ENCODE measurements around the gene TCEA3.

The TCEA3 gene

GRCh38 chr1:23420778-23421177 is 3.8 kb downstream of the TCEA3 start:
- DNase-seq = no peak

- no peak for DNase-seq
These were observed 5.4 kb downstream of the TCEA3 start for GRCh38 chr1:23419180-23419579.

GRCh38 chr1:23417570-23417969 is 7.0 kb downstream of the TCEA3 start:
- DNase-seq = peak; percentile 91

- no peak for DNase-seq
These were observed 7.6 kb downstream of the TCEA3 start for GRCh38 chr1:23416964-23417363.

- no peak for DNase-seq
These were observed 15.7 kb downstream of the TCEA3 start for GRCh38 chr1:23408797-23409290.

GRCh38 chr1:23407016-23407630 is 17.4 kb downstream of the TCEA3 start:
- peak; percentile 31 for DNase-seq

- no peak for DNase-seq
These were observed 18.6 kb downstream of the TCEA3 start for GRCh38 chr1:23405946-23406345.

GRCh38 chr1:23403735-23404486 is 20.6 kb downstream of the TCEA3 start:
- DNase-seq = peak; percentile 99

- DNase-seq = no peak
These were observed 21.2 kb downstream of the TCEA3 start for GRCh38 chr1:23403355-23403734.

- no peak for DNase-seq
These were observed 21.6 kb downstream of the TCEA3 start for GRCh38 chr1:23403038-23403336.

GRCh38 chr1:23402286-23403037 is 22.1 kb downstream of the TCEA3 start:
- no peak for DNase-seq

GRCh38 chr1:23401313-23401712 is 23.2 kb downstream of the TCEA3 start:
- no peak for DNase-seq

- no peak for DNase-seq
These were observed 24.0 kb downstream of the TCEA3 start for GRCh38 chr1:23400324-23401114.

GRCh38 chr1:23399229-23399628 is 25.3 kb downstream of the TCEA3 start:
- no peak for DNase-seq

- DNase-seq = no peak
These were observed 26.6 kb downstream of the TCEA3 start for GRCh38 chr1:23397908-23398307.

GRCh38 chr1:23396380-23396779 is 28.2 kb downstream of the TCEA3 start:
- DNase-seq = no peak

- DNase-seq = no peak
These were observed 28.7 kb downstream of the TCEA3 start for GRCh38 chr1:23395849-23396248.

- no peak for DNase-seq
These were observed 29.3 kb downstream of the TCEA3 start for GRCh38 chr1:23395154-23395724.

GRCh38 chr1:23394684-23395083 is 29.9 kb downstream of the TCEA3 start:
- no peak for DNase-seq

- DNase-seq = no peak
These were observed 30.4 kb downstream of the TCEA3 start for GRCh38 chr1:23394181-23394580.

- no peak for DNase-seq
These were observed 30.8 kb downstream of the TCEA3 start for GRCh38 chr1:23393706-23394105.

GRCh38 chr1:23392125-23392855 is 32.3 kb downstream of the TCEA3 start:
- no peak for DNase-seq

All from NCI-H446 treated with DMSO at 0.1 percent for 48 hours (cell line).